IPS-15b (cell line): ENCODE measurements around the gene SSH3.
A peak's percentile ranks its signal among the peaks of the same experiment; 100 is the strongest.

Experiments used
- H3K27me3 ChIP-seq: one replicate; pipeline ENCODE4 v1.6.1; 2013; ENCODE audit warnings: low read length; ENCODE audit not compliant: control insufficient read depth, insufficient read depth
- H3K36me3 ChIP-seq: one replicate; pipeline ENCODE4 v1.6.1; 2013; ENCODE audit warnings: low read length; ENCODE audit not compliant: control insufficient read depth, insufficient read depth
- H3K4me1 ChIP-seq: one replicate; pipeline ENCODE4 v1.6.1; 2013; ENCODE audit warnings: mild to moderate bottlenecking, low read length; ENCODE audit not compliant: control insufficient read depth, insufficient read depth
- H3K4me3 ChIP-seq: one replicate; pipeline ENCODE4 v1.5.1; 2013; ENCODE audit warnings: low read depth, low read length
- H3K9ac ChIP-seq: one replicate; pipeline ENCODE4 v1.6.1; 2013; ENCODE audit warnings: low read depth, mild to moderate bottlenecking, low read length
- H3K9me3 ChIP-seq: one replicate; pipeline ENCODE4 v1.6.1; 2013; ENCODE audit warnings: mild to moderate bottlenecking, low read length; ENCODE audit not compliant: control insufficient read depth, insufficient read depth

The SSH3 gene

GRCh38 chr11:67270256-67271204 lies 32.8 kb upstream of the SSH3 start:
- peaks cover 4% of the 10 kb centered on the region for H3K27me3 ChIP-seq
- peak overlapping the region; percentile 62 for H3K9ac ChIP-seq
- H3K4me3 ChIP-seq, result peak overlapping the region; percentile 27
- H3K4me1 ChIP-seq, result peaks cover 16% of the 10 kb centered on the region
- H3K36me3 ChIP-seq, result peaks cover 17% of the 10 kb centered on the region
- no peaks in the 10 kb centered on the region for H3K9me3 ChIP-seq

GRCh38 chr11:67271205-67271540 lies 32.2 kb upstream of the SSH3 start:
- Histone ChIP-seq H3K4me3 (no peak overlapping the region), H3K4me1 (peaks cover 16% of the 10 kb centered on the region), H3K9ac (peak overlapping the region; percentile 62), H3K9me3 (no peaks in the 10 kb centered on the region), H3K36me3 (peaks cover 17% of the 10 kb centered on the region), H3K27me3 (no peaks in the 10 kb centered on the region)

- Histone ChIP-seq H3K36me3 (peaks cover 17% of the 10 kb centered on the region), H3K27me3 (no peaks in the 10 kb centered on the region), H3K9ac (no peak overlapping the region), H3K4me3 (no peak overlapping the region), H3K4me1 (peaks cover 16% of the 10 kb centered on the region), H3K9me3 (no peaks in the 10 kb centered on the region)
These were observed 31.6 kb upstream of the SSH3 start for GRCh38 chr11:67271541-67272284.

GRCh38 chr11:67272327-67273259 lies 30.7 kb upstream of the SSH3 start:
- no peak overlapping the region for H3K9ac ChIP-seq
- H3K4me3 ChIP-seq, result no peak overlapping the region
- H3K36me3 ChIP-seq, result peaks cover 17% of the 10 kb centered on the region
- no peaks in the 10 kb centered on the region for H3K27me3 ChIP-seq
- peaks cover 16% of the 10 kb centered on the region for H3K4me1 ChIP-seq
- no peaks in the 10 kb centered on the region for H3K9me3 ChIP-seq

- no peaks in the 10 kb centered on the region for H3K9me3 ChIP-seq
- H3K27me3 ChIP-seq, result no peaks in the 10 kb centered on the region
- peaks cover 16% of the 10 kb centered on the region for H3K4me1 ChIP-seq
- H3K36me3 ChIP-seq, result peaks cover 19% of the 10 kb centered on the region
- no peak overlapping the region for H3K4me3 ChIP-seq
- no peak overlapping the region for H3K9ac ChIP-seq
These were observed 29.9 kb upstream of the SSH3 start for GRCh38 chr11:67273260-67273990.

- peaks cover 11% of the 10 kb centered on the region for H3K4me1 ChIP-seq
These were observed 28.3 kb upstream of the SSH3 start for GRCh38 chr11:67274768-67275605.

GRCh38 chr11:67275606-67276409 lies 27.5 kb upstream of the SSH3 start:
- Histone ChIP-seq H3K9me3 (no peaks in the 10 kb centered on the region), H3K27me3 (no peaks in the 10 kb centered on the region), H3K36me3 (peaks cover 30% of the 10 kb centered on the region), H3K4me3 (no peak overlapping the region), H3K9ac (no peak overlapping the region), H3K4me1 (peaks cover 6% of the 10 kb centered on the region)

More at GRCh38 chr11:67274768-67275605, 28.3 kb upstream of the SSH3 start:
- Histone ChIP-seq H3K27me3 (no peaks in the 10 kb centered on the region), H3K9ac (no peak overlapping the region), H3K9me3 (no peaks in the 10 kb centered on the region), H3K4me3 (no peak overlapping the region), H3K36me3 (peaks cover 23% of the 10 kb centered on the region)

GRCh38 chr11:67276781-67277230 lies 26.5 kb upstream of the SSH3 start:
- no peaks in the 10 kb centered on the region for H3K4me1 ChIP-seq
- peaks cover 38% of the 10 kb centered on the region for H3K36me3 ChIP-seq
- H3K27me3 ChIP-seq, result no peaks in the 10 kb centered on the region
- no peak overlapping the region for H3K9ac ChIP-seq
- H3K9me3 ChIP-seq, result no peaks in the 10 kb centered on the region
- H3K4me3 ChIP-seq, result no peak overlapping the region

GRCh38 chr11:67277231-67277961 lies 25.9 kb upstream of the SSH3 start:
- Histone ChIP-seq H3K27me3 (no peaks in the 10 kb centered on the region), H3K36me3 (peaks cover 38% of the 10 kb centered on the region), H3K4me1 (no peaks in the 10 kb centered on the region), H3K4me3 (no peak overlapping the region), H3K9ac (peak overlapping the region; percentile 66), H3K9me3 (no peaks in the 10 kb centered on the region)
